Common myeloid progenitor, CD34-positive (primary cell): ENCODE data around the gene LENG8.

Source experiments
- CTCF ChIA-PET: fragments of 350-600 bp; sonication (Branson Sonifier 250); formaldehyde crosslinking; loops from one replicate; lab custom pipeline; 2021; ENCODE audit warnings: antibody characterized with exemption; lab: Charles Lee
- POLR2A ChIA-PET: fragments of 350-600 bp; sonication (Branson Sonifier 250); formaldehyde crosslinking; loops from one replicate; lab custom pipeline; 2021; ENCODE audit warnings: antibody characterized with exemption; lab: Charles Lee
- DNase-seq, 3 donors: peaks; one replicate each; pipeline versions ENCODE4 v3.0.0 to v3.0.0-alpha.2; 2013
- H3K27ac ChIP-seq, 2 experiments: 1 replicate in 1 of 2; 2 replicates in 1 of 2; pipeline ENCODE4 v1.7.0; 2013; ENCODE audit warnings: inconsistent platforms in 2 of 2, low read length in 2 of 2, mild to moderate bottlenecking in 2 of 2, low read depth in 1 of 2, moderate library complexity in 1 of 2; ENCODE audit not compliant: severe bottlenecking in 2 of 2, insufficient read depth in 1 of 2, poor library complexity in 1 of 2
- H3K27me3 ChIP-seq, 5 experiments: replicated peaks in 2 of 5; 1 replicate in 3 of 5; 2 replicates in 2 of 5; pipeline versions ENCODE4 v1.6.1 to v1.7.0; 2013; ENCODE audit warnings: low read length in 4 of 5, mild to moderate bottlenecking in 2 of 5, moderate library complexity in 2 of 5, inconsistent platforms in 1 of 5; ENCODE audit not compliant: insufficient read depth in 5 of 5, control insufficient read depth in 4 of 5
- H3K36me3 ChIP-seq, 4 experiments: 1 replicate in 2 of 4; 2 replicates in 2 of 4; pipeline versions ENCODE4 v1.6.1 to v1.7.0; 2013; ENCODE audit warnings: low read length in 3 of 4, control low read depth in 1 of 4, mild to moderate bottlenecking in 1 of 4; ENCODE audit not compliant: control insufficient read depth in 4 of 4, insufficient read depth in 4 of 4
- H3K4me1 ChIP-seq, 4 experiments: 1 replicate in 3 of 4; 2 replicates in 1 of 4; pipeline versions ENCODE4 v1.6.1 to v1.7.1; 2013; ENCODE audit warnings: low read length in 3 of 4, mild to moderate bottlenecking in 3 of 4, control low read depth in 1 of 4, inconsistent platforms in 1 of 4, moderate library complexity in 1 of 4; ENCODE audit not compliant: control insufficient read depth in 4 of 4, insufficient read depth in 4 of 4; ENCODE audit errors: control extremely low read depth in 1 of 4
- H3K4me3 ChIP-seq, 7 experiments: 1 replicate in 4 of 7; 2 replicates in 3 of 7; pipeline versions ENCODE4 v1.5.1 to v1.7.0; 2013; ENCODE audit warnings: mild to moderate bottlenecking in 7 of 7, low read length in 6 of 7, moderate library complexity in 6 of 7, inconsistent platforms in 2 of 7, low read depth in 2 of 7, control low read depth in 1 of 7; ENCODE audit not compliant: insufficient read depth in 4 of 7, control insufficient read depth in 1 of 7; ENCODE audit errors: extremely low read depth in 1 of 7
- H3K9me3 ChIP-seq, 5 experiments: 1 replicate in 4 of 5; 2 replicates in 1 of 5; pipeline versions ENCODE4 v1.6.1 to v1.7.1; 2013; ENCODE audit warnings: low read length in 4 of 5, mild to moderate bottlenecking in 2 of 5, inconsistent platforms in 1 of 5, low read depth in 1 of 5, moderate library complexity in 1 of 5; ENCODE audit not compliant: control insufficient read depth in 4 of 5, insufficient read depth in 2 of 5; ENCODE audit errors: control extremely low read depth in 1 of 5
- WGBS: methylation state at CpG from one replicate; pipeline ENCODE4 v1.1.5; 2013; ENCODE audit not compliant: insufficient coverage; 5-methylcytosine and 5-hydroxymethylcytosine counted together

LENG8 gene

DNA sequence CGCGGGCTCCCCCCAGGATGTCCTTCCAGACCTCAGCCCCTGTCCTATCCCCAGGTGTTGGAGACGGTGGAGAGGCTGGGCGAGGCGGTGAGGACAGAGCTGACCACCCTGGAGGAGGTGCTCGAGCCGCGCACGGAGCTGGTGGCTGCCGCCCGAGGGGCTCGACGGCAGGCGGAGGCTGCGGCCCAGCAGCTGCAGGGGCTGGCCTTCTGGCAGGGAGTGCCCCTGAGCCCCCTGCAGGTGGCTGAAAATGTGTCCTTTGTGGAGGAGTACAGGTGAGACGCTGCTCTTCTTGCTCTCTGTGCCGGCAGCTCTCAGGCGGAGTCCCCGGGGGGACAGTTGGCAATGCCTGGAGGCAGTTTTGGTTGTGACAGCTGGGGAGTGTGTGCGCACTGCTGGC is 26.9 kb upstream of the LENG8 start:
- H3K27ac ChIP-seq, result no peak overlapping the region
- peaks cover 0 to 12% (median 0%) of the 10 kb centered on the region in 5 experiments for H3K27me3 ChIP-seq
- H3K4me1 ChIP-seq, result peaks cover 0 to 21% (median 19%) of the 10 kb centered on the region in 4 experiments
- ChIA-PET CTCF (interaction anchor here (1.1 to 2.1 kb wide), 4 partner anchors 15 to 33 kb away, joined by 3 to 9 read pairs (median 4); no protein-coding TSS in a partner anchor), POLR2A (no interaction called here)
- WGBS, result 95% methylated on average over 15 of the region's 20 CpGs
- H3K4me3 ChIP-seq, result no peak overlapping the region
- no peaks in the 10 kb centered on the region for H3K9me3 ChIP-seq
- no peak for DNase-seq
- H3K36me3 ChIP-seq, result no peaks in the 10 kb centered on the region

GRCh38 chr19:54424201-54424600 is 24.8 kb upstream of the LENG8 start:
- ChIA-PET CTCF (interaction anchor here (0.9 to 7.3 kb wide), 3 partner anchors 8 to 53 kb away, joined by 3 to 45 read pairs (median 4); no protein-coding TSS in a partner anchor), POLR2A (no interaction called here)
- Histone ChIP-seq H3K4me3 (no peak overlapping the region), H3K4me1 (peaks cover 0 to 2% (median 0%) of the 10 kb centered on the region in 4 experiments), H3K27me3 (peaks cover 0 to 20% (median 0%) of the 10 kb centered on the region in 5 experiments), H3K27ac (no peak overlapping the region), H3K9me3 (no peaks in the 10 kb centered on the region), H3K36me3 (no peaks in the 10 kb centered on the region)
- DNase-seq, result no peak
- WGBS, result 88% methylated on average over 11 of the region's 14 CpGs

GRCh38 chr19:54424660-54425381 is 24.2 kb upstream of the LENG8 start:
- no peaks in the 10 kb centered on the region for H3K9me3 ChIP-seq
- DNase-seq, result no peak
- H3K4me3 ChIP-seq, result no peak overlapping the region
- no peaks in the 10 kb centered on the region for H3K36me3 ChIP-seq
- WGBS, result 91% methylated on average over 30 of the region's 36 CpGs
- peaks cover 0 to 22% (median 4%) of the 10 kb centered on the region in 5 experiments for H3K27me3 ChIP-seq
- no peak overlapping the region for H3K27ac ChIP-seq
- ChIA-PET CTCF (interaction anchor here (0.7 to 7.3 kb wide), 5 partner anchors 9 to 112 kb away, joined by 3 to 45 read pairs (median 3); partner anchors contain the start of genes LILRA5 and TTYH1), POLR2A (no interaction called here)
- H3K4me1 ChIP-seq, result peaks cover 0 to 2% (median under 1%) of the 10 kb centered on the region in 4 experiments

- POLR2A ChIA-PET, result interaction anchor here (0.7 kb wide), 1 partner anchor 215 kb away, joined by 3 read pairs; no protein-coding TSS in a partner anchor
- no peak overlapping the region for H3K27ac ChIP-seq
- no peaks in the 10 kb centered on the region for H3K9me3 ChIP-seq
- CTCF ChIA-PET, result interaction anchor here (0.7 to 7.3 kb wide), 4 partner anchors 10 to 112 kb away, joined by 3 to 45 read pairs (median 3); partner anchors contain the start of genes LILRA5 and TTYH1
- 52% methylated on average over 4 of the region's 5 CpGs for WGBS
- H3K27me3 ChIP-seq, result peaks cover 0 to 22% (median 5%) of the 10 kb centered on the region in 5 experiments
- H3K36me3 ChIP-seq, result no peaks in the 10 kb centered on the region
- no peak overlapping the region for H3K4me3 ChIP-seq
- peaks cover 0 to 6% (median 5%) of the 10 kb centered on the region in 4 experiments for H3K4me1 ChIP-seq
- no peak for DNase-seq
Measured at GRCh38 chr19:54425382-54425723, 23.6 kb upstream of the LENG8 start.

- 76% methylated on average over 13 of the region's 17 CpGs for WGBS
- ChIA-PET CTCF (interaction anchor here (7.3 kb wide), 1 partner anchor 13 kb away, joined by 45 read pairs; no protein-coding TSS in a partner anchor), POLR2A (interaction anchor here (0.7 kb wide), 1 partner anchor 216 kb away, joined by 3 read pairs; no protein-coding TSS in a partner anchor)
- Histone ChIP-seq H3K36me3 (no peaks in the 10 kb centered on the region), H3K9me3 (no peaks in the 10 kb centered on the region), H3K27ac (no peak overlapping the region), H3K4me3 (no peak overlapping the region), H3K4me1 (peaks cover 0 to 11% (median 8%) of the 10 kb centered on the region in 4 experiments), H3K27me3 (peaks cover 0 to 22% (median 5%) of the 10 kb centered on the region in 5 experiments)
- no peak for DNase-seq
Measured at GRCh38 chr19:54426291-54426931, 22.6 kb upstream of the LENG8 start.

DNA sequence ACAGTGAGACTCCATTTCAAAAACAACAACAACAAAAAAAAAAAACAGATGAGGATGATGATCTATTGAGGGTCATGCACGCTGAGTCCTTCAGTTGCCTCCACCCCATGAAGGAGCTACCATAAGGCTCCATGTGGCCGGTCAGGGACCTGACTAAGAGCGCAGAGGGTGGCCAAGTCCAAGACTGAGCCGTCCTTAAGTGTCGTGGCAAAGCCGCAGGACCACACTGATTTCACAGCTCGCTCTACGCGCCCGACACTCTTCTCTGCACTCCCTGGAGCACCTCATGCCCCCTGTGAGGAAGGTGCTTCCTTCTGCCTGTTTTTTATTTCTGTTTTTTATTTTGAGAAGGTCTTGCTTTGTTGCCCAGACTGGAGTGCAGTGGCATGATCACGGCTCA is 21.4 kb upstream of the LENG8 start:
- Histone ChIP-seq H3K9me3 (no peaks in the 10 kb centered on the region), H3K36me3 (no peaks in the 10 kb centered on the region), H3K4me1 (peaks cover 0 to 11% (median 8%) of the 10 kb centered on the region in 4 experiments), H3K27ac (no peak overlapping the region), H3K4me3 (no peak overlapping the region), H3K27me3 (peaks cover 0 to 22% (median 5%) of the 10 kb centered on the region in 5 experiments)
- WGBS, result 78% methylated on average over 7 of the region's 11 CpGs
- DNase-seq, result no peak
- ChIA-PET CTCF (interaction anchor here (1.4 to 7.3 kb wide), 2 partner anchors 11 to 12 kb away, joined by 3 to 45 read pairs; no protein-coding TSS in a partner anchor), POLR2A (no interaction called here)
